HepG2 (cell line): ENCODE measurements around the gene CNR2.

Experiments
- ELF1 ChIP-seq: sonication (generic); formaldehyde crosslinking; IDR thresholded peaks from 2 replicates; pipeline ENCODE4 v1.4.0; 2020; ENCODE audit warnings: missing genetic modification reagents
- EP300 ChIP-seq, 3 experiments: sonication (generic) in 1 of 3; formaldehyde crosslinking in 1 of 3; IDR thresholded peaks; 2 replicates each; pipeline versions ENCODE4 v1.5.1 to v1.6.1; 2011 to 2020; ENCODE audit warnings: low read depth in 2 of 3, low read length in 2 of 3, borderline replicate concordance in 1 of 3, improper control_type of control experiment in 1 of 3, mild to moderate bottlenecking in 1 of 3, missing genetic modification reagents in 1 of 3, moderate library complexity in 1 of 3
- EZH2 ChIP-seq: conservative IDR thresholded peaks from 2 replicates; pipeline ENCODE4 v1.6.1; 2012; ENCODE audit warnings: mild to moderate bottlenecking, low read depth, low read length, moderate library complexity
- JUND ChIP-seq: sonication (generic); formaldehyde crosslinking; IDR thresholded peaks from 2 replicates; pipeline ENCODE4 v1.8.0; 2022; ENCODE audit warnings: mild to moderate bottlenecking, missing genetic modification reagents
- RBFOX2 ChIP-seq: fragments of 200-400 bp; formaldehyde crosslinking; IDR thresholded peaks from 2 replicates; pipeline ENCODE4 v1.6.1; 2017; ENCODE audit warnings: low read depth, mild to moderate bottlenecking, low read length
- RELA ChIP-seq: sonication (generic); formaldehyde crosslinking; IDR thresholded peaks from 2 replicates; pipeline ENCODE4 v1.4.0; 2020; ENCODE audit warnings: missing genetic modification reagents
- SMC3 ChIP-seq: IDR thresholded peaks from 2 replicates; pipeline ENCODE4 v1.6.1; 2011; ENCODE audit warnings: low read length, improper control_type of control experiment
- TBL1XR1 ChIP-seq: fragments of 150-350 bp; IDR thresholded peaks from 2 replicates; pipeline ENCODE4 v1.6.1; 2014; ENCODE audit warnings: borderline replicate concordance, low read length; ENCODE audit not compliant: partially characterized antibody
- ZBTB21 ChIP-seq: sonication (generic); formaldehyde crosslinking; IDR thresholded peaks from 2 replicates; pipeline ENCODE4 v1.4.0; 2020; ENCODE audit warnings: missing genetic modification reagents
- ZNF224 ChIP-seq: sonication (generic); formaldehyde crosslinking; IDR thresholded peaks from 2 replicates; pipeline ENCODE4 v1.5.0; 2020; ENCODE audit warnings: mild to moderate bottlenecking, missing genetic modification reagents
- ZNF615 ChIP-seq: sonication (generic); formaldehyde crosslinking; IDR thresholded peaks from 2 replicates; pipeline ENCODE4 v1.5.0; 2020; ENCODE audit warnings: mild to moderate bottlenecking, missing genetic modification reagents, borderline replicate concordance
- TF ChIP-seq, protein P1 (sequence below): sonication (generic); formaldehyde crosslinking; IDR thresholded peaks from 2 replicates; pipeline ENCODE4 v1.5.0; 2020; ENCODE audit warnings: mild to moderate bottlenecking, missing genetic modification reagents, moderate library complexity

- no peak for TF ChIP-seq ZBTB21 (CRISPR knock-in tag)
- TF ChIP-seq, protein P1, sequence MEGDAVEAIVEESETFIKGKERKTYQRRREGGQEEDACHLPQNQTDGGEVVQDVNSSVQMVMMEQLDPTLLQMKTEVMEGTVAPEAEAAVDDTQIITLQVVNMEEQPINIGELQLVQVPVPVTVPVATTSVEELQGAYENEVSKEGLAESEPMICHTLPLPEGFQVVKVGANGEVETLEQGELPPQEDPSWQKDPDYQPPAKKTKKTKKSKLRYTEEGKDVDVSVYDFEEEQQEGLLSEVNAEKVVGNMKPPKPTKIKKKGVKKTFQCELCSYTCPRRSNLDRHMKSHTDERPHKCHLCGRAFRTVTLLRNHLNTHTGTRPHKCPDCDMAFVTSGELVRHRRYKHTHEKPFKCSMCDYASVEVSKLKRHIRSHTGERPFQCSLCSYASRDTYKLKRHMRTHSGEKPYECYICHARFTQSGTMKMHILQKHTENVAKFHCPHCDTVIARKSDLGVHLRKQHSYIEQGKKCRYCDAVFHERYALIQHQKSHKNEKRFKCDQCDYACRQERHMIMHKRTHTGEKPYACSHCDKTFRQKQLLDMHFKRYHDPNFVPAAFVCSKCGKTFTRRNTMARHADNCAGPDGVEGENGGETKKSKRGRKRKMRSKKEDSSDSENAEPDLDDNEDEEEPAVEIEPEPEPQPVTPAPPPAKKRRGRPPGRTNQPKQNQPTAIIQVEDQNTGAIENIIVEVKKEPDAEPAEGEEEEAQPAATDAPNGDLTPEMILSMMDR (CRISPR knock-in tag) = no peak
- no peak for TF ChIP-seq JUND (CRISPR knock-in tag)
- no peak for TF ChIP-seq ZNF615
- no peak for TF ChIP-seq ELF1 (CRISPR knock-in tag)
- no peak for TF ChIP-seq RBFOX2
- TF ChIP-seq SMC3 = no peak
- no peak for TF ChIP-seq EP300 (IDR thresholded peaks at IDR 0.05; ENCODE audit: low read depth in 2 of 2, low read length in 2 of 2)
- TF ChIP-seq EP300 (CRISPR knock-in tag; IDR thresholded peaks at IDR 0.05; ENCODE audit: borderline replicate concordance) = no peak
- no peak for TF ChIP-seq RELA (CRISPR knock-in tag)
- no peak for TF ChIP-seq ZNF224 (CRISPR knock-in tag)
- TF ChIP-seq EZH2 = no peak
- no peak for TF ChIP-seq TBL1XR1
These were observed 23.5 kb upstream of the CNR2 start for GRCh38 chr1:23936481-23937176.
